OCI-LY3 (cell line): ENCODE measurements around the gene WNT7A.

Source experiments
- EZH2phosphoT487 ChIP-seq: fragments of 200-600 bp; shearing (Covaris generic); IDR thresholded peaks from 2 replicates; pipeline ENCODE4 v1.6.1; 2018; ENCODE audit warnings: antibody characterized with exemption, mixed run types, low read depth
- TF ChIP-seq, protein P1 (sequence below): fragments of 200-600, 300-600 bp; sonication (generic); IDR thresholded peaks from 2 replicates; pipeline ENCODE4 v1.5.1; 2014; ENCODE audit warnings: antibody characterized with exemption, low read length, low read depth

DNA sequence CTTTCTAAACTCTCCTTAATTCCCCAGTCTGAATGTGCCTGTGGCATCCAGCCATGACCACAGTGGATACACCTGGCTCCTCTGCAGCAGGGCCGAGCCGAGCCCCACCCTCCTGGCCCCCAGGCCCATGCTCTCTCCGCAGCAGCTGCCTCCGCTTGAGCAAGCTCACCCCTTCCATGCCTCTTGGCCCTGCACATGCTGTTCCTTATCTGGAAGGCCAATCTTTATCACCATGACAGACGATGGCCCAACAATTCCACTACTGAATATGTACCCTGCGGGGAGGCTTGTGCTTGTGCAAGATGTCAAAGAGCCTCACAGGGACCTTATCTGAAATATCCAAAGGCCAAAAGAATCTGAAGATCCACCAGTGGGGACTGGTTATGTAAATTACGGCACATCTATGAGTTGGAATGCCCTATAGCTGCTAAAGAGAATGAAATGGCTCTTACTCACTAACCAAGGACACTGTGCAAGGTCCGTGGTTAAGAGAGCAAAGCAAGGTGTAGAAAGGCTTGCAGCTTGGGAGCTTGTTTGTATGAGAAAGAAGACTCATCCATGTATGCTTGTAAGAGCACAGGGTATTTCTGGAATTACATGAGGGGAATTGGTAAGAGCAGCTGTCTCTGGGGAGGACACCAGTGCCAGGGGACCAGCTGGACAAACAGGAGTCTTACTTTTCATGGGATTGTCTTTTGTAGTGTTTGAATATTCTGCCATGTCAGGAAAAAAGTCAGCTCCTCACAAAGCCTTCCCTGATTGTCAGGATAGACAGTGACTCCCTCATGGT lies 55.2 kb downstream of the WNT7A start:
- TF ChIP-seq, protein P1, sequence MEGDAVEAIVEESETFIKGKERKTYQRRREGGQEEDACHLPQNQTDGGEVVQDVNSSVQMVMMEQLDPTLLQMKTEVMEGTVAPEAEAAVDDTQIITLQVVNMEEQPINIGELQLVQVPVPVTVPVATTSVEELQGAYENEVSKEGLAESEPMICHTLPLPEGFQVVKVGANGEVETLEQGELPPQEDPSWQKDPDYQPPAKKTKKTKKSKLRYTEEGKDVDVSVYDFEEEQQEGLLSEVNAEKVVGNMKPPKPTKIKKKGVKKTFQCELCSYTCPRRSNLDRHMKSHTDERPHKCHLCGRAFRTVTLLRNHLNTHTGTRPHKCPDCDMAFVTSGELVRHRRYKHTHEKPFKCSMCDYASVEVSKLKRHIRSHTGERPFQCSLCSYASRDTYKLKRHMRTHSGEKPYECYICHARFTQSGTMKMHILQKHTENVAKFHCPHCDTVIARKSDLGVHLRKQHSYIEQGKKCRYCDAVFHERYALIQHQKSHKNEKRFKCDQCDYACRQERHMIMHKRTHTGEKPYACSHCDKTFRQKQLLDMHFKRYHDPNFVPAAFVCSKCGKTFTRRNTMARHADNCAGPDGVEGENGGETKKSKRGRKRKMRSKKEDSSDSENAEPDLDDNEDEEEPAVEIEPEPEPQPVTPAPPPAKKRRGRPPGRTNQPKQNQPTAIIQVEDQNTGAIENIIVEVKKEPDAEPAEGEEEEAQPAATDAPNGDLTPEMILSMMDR = no peak
- no peak for TF ChIP-seq EZH2phosphoT487
